GM21717 (cell line): ENCODE data around the gene STK32B.
"Not testable (repeated sequence)": the region's sequence is repeated elsewhere in the genome, so short reads cannot be mapped to it uniquely, and the experiment has no call there.

Experiments used
- ATAC-seq: cut with Tn5 transposase; IDR thresholded peaks from one replicate; pipeline ENCODE4 v1.9.1; 2021; ENCODE audit warnings: mild to moderate bottlenecking, moderate library complexity; ENCODE audit not compliant: unreplicated experiment

The STK32B gene

GRCh38 chr4:5156682-5157081 is 105.4 kb downstream of the STK32B start:
- no peak for ATAC-seq

GRCh38 chr4:5157791-5158770 is 106.8 kb downstream of the STK32B start:
- no peak for ATAC-seq

DNA sequence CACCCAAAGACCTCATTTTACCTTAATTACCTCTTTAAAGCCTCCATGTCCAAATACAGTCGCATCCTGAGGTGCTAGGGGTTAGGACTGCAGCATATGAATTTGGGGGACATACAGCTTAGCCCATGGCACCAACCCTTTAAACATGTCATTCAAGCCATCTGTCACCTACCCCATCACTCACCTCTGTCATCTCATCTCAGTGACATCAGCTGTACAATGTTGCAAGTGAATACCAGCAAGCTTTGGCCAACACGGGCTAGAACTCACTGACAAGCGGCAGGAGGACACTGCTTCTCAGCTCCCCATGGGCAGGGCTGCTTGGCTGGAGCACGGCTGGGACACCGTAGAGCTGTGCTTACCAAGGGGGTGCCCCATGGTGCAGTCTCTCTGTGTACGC is 107.5 kb downstream of the STK32B start:
- no peak for ATAC-seq

- ATAC-seq, result no peak
Observed at GRCh38 chr4:5160668-5161067, 109.4 kb downstream of the STK32B start.

- ATAC-seq, result no peak
Observed at GRCh38 chr4:5162909-5163508, 111.7 kb downstream of the STK32B start.

- no peak for ATAC-seq
Observed at GRCh38 chr4:5164221-5164912, 113.1 kb downstream of the STK32B start.

DNA sequence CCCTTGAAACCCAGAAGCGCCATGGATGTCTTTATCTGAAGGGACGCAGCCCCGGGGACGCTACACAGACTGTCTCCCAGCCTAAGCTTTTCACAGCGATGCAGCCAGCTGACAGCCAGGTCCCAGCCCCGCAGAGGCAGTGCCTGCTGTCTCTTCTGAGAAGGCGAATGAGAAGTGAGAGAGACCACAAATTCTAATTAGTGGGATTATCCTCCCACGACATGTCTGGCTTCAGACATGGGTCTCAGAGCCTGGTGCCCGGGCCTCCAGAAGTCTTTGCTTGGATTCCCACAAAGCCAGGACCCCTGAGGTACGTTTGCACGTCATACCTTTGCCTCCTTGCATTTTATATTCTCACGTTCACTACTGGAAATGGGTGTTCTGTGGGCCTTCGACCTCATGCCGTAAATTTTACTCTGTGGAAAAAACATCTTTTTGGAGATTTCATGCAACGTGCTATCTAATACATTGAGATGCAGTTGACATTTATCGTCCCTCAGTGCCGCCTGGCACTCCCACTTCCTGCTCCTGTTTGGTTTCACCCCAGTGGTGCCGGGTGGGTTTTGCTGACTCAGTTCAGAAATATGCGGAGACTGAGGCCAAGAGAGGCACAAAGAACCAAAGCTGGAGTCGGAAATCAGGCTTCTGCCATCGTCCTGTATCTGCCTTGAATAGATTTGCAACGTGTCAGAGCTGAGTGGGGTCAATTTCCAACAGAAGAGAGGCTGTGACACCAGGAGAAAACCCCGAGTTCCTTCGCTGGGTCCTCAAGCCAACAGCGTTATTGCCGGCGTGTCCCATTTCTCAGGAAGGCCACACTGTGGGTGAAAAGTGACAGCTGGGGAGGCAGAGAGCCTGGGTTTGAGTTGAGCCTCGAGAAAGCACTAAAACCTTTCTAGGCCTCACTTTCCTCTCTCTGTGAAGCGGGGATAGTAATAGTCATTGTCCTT is 114.4 kb downstream of the STK32B start:
- no peak for ATAC-seq

DNA sequence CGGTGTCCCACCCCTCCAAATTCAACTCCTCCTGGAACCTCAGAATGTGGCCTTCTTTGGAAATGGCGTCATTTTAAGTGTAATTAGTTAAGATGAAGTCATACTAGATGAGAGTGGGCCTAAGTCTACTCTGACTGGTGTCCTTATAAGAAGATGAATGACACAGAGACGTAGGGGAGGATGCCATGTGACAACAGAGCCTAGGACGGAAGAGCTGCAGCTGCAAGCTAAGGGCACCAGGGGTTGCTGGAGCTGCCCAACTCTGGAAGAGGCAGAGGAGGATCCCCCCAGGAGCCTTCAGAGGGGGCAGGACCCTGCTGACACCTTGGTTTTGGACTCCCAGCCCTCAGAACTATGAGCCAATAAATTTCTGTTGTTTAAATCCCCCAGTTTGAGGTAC is 115.1 kb downstream of the STK32B start:
- no peak for ATAC-seq

- no peak for ATAC-seq
Observed at GRCh38 chr4:5168891-5169290, 117.6 kb downstream of the STK32B start.

- ATAC-seq, result not testable (repeated sequence)
Observed at GRCh38 chr4:5175836-5176235, 124.6 kb downstream of the STK32B start.

GRCh38 chr4:5184606-5185005 is 133.3 kb downstream of the STK32B start:
- ATAC-seq, result no peak

DNA sequence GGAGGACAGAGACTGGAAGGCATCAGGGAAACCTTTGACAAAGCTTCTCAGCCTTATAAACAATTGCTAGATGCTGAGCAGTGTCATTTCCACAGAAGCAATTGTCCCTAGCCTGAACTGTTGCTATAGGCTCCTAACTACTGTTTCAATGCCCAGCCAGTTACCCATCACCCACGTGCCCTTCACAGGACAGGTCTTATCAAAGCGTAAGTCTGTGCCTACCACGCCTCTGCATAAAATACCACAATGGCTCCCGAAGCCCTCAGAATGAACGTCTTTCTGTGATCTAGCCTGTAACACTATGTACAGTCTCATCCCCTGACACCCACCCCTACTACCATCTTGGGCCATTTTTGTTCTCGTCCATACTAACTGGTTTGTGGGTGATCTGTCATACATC is 134.3 kb downstream of the STK32B start:
- no peak for ATAC-seq

DNA sequence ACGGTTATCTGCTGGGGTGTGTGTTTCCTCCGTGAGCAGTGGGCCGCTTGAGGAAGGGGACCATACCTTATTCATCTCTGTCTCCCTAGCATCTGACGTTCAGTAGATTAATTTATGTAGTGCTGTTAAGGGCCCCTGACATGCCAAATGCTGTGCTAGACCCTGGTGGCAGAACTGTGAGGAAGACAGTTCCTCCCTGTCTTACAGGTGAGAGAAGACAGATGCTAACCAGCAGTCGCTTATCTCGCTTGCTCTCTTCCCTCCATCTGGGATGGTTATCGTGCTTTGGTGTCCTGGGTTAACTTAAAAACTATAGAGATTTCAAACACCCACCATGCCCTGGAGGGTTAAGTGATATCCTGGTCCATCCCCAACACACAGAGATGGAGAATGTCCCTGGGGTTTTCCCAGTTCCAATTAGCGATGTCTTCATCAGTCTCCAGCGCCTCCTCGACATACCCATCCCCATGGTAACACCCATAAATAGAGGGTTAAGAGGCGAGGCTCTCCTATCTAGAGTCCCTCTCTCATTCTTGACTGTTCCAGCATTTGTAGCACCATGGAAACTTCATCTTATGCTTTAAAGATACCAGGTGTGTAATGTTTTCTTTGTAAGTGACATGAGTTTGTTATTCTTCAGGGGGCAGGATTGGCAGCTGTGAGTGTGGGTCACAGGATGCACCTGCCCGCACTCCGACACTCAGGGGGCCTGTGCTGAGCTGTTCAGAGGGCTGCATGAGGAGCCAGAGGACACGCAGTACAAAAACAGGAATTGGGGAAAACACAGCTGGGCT is 135.2 kb downstream of the STK32B start:
- ATAC-seq, result no peak

- ATAC-seq, result no peak
Observed at GRCh38 chr4:5188130-5188529, 136.8 kb downstream of the STK32B start.

- ATAC-seq, result no peak
Observed at GRCh38 chr4:5191831-5192230, 140.6 kb downstream of the STK32B start.

- ATAC-seq, result no peak
Observed at GRCh38 chr4:5192271-5192670, 141.0 kb downstream of the STK32B start.

DNA sequence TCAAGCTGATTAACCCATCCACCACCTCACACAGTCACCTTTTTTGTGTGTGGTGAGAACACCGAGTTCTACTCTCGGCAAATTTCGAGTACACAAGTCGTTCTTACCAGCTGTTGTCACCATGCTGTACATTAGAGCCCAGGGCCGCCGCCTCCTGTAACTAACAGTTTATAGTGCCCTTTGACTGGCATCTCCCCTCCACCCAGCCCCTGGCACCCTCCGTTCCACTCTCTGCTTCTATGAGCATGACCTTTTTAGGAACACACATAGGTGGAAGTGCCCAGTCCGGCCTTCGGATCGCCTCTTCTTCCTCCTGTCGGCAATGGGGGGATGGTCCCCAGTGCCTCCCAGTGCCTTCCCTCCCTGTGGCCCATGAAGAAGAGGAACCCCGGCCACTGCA is 141.4 kb downstream of the STK32B start:
- no peak for ATAC-seq

GRCh38 chr4:5198656-5199541 is 147.6 kb downstream of the STK32B start:
- ATAC-seq, result no peak

- ATAC-seq, result no peak
Observed at GRCh38 chr4:5199912-5200311, 148.6 kb downstream of the STK32B start.
